PC-9 (cell line): ENCODE results near the gene TNXB. TPM values are rescaled to one million over a fixed set of nuclear protein-coding genes. Genes with fewer than 3 reads are reported as not detected.
A peak's percentile ranks its signal among the peaks of the same experiment; 100 is the strongest.
"Not testable (repeated sequence)": the region's sequence is repeated elsewhere in the genome, so short reads cannot be mapped to it uniquely, and the experiment has no call there.

Experiments
- BruUV-seq: library from RNA; stranded (reverse); fragments of 400-500 nt; replicated peaks from 2 replicates; lab custom pipeline; 2021; lab: Mats Ljungman, UMichigan
- CTCF ChIA-PET: fragments of 300-600 bp; sonication (Branson Sonifier 250); formaldehyde crosslinking; loops from one replicate; lab custom pipeline; 2022; ENCODE audit warnings: antibody characterized with exemption; lab: Charles Lee
- POLR2A ChIA-PET: fragments of 300-600 bp; sonication (Branson Sonifier 250); formaldehyde crosslinking; loops from one replicate; lab custom pipeline; 2022; ENCODE audit warnings: antibody characterized with exemption; ENCODE audit not compliant: unreplicated experiment; lab: Charles Lee
- DNase-seq, 2 experiments: peaks; one replicate each; pipeline versions ENCODE4 v3.0.0 to v3.0.0-alpha.2; 2015 to 2022; ENCODE audit warnings: mixed read lengths in 1 of 2
- H2AFZ ChIP-seq: fragments of 200-600 bp; sonication (generic); 2 replicates; pipeline ENCODE4 v1.8.1; 2017; ENCODE audit warnings: antibody characterized with exemption
- H3F3A ChIP-seq: fragments of 200-600 bp; sonication (generic); 2 replicates; pipeline ENCODE4 v1.8.1; 2017; ENCODE audit warnings: antibody characterized with exemption, mild to moderate bottlenecking, low read depth; ENCODE audit not compliant: insufficient read depth
- H3K27ac ChIP-seq: fragments of 200-600 bp; sonication (generic); 2 replicates; pipeline ENCODE4 v1.6.1; 2016; ENCODE audit warnings: mixed run types
- H3K27me3 ChIP-seq: fragments of 200-600 bp; sonication (generic); 2 replicates; pipeline ENCODE4 v1.6.1; 2016; ENCODE audit warnings: low read depth, mixed run types; ENCODE audit not compliant: insufficient read depth
- H3K36me3 ChIP-seq: fragments of 200-600 bp; sonication (generic); 2 replicates; pipeline ENCODE4 v1.6.1; 2016; ENCODE audit warnings: low read depth, mixed run types
- H3K4me1 ChIP-seq: fragments of 200-600 bp; sonication (generic); replicated peaks from 2 replicates; pipeline ENCODE4 v1.6.1; 2016; ENCODE audit warnings: mixed run types; ENCODE audit not compliant: insufficient read depth
- H3K4me2 ChIP-seq: fragments of 200-600 bp; sonication (generic); 2 replicates; pipeline ENCODE4 v1.6.1; 2017; ENCODE audit warnings: mixed run types
- H3K4me3 ChIP-seq: fragments of 200-600 bp; sonication (generic); 2 replicates; pipeline ENCODE4 v1.6.1; 2016; ENCODE audit warnings: mixed run types
- H3K79me2 ChIP-seq: fragments of 200-600 bp; sonication (generic); 2 replicates; pipeline ENCODE4 v1.6.1; 2017; ENCODE audit warnings: low read depth, mixed run types
- H3K9me2 ChIP-seq: fragments of 200-600 bp; sonication (generic); 2 replicates; pipeline ENCODE4 v1.8.1; 2017; ENCODE audit warnings: mild to moderate bottlenecking; ENCODE audit not compliant: insufficient read depth
- H3K9me3 ChIP-seq: fragments of 200-600 bp; sonication (generic); 2 replicates; pipeline ENCODE4 v1.8.1; 2016; ENCODE audit warnings: low read depth; ENCODE audit not compliant: insufficient read depth
- H4K20me1 ChIP-seq: fragments of 200-600 bp; sonication (generic); 2 replicates; pipeline ENCODE4 v1.8.1; 2017; ENCODE audit not compliant: insufficient read depth
- CTCF ChIP-seq: fragments of 200-600 bp; sonication (generic); conservative IDR thresholded peaks from 2 replicates; pipeline ENCODE4 v1.6.1; 2017; ENCODE audit warnings: mixed run types, antibody characterized with exemption, mild to moderate bottlenecking, moderate library complexity
- EZH2 ChIP-seq: fragments of 200-600 bp; sonication (generic); IDR thresholded peaks from 2 replicates; pipeline ENCODE4 v1.8.0; 2017; ENCODE audit warnings: antibody characterized with exemption, low read depth
- intact Hi-C: fragments of 100-400 bp; cut with micrococcal nuclease; formaldehyde crosslinking; loops from one replicate; pipeline ENCODE4 v1.10.0; 2022; ENCODE audit not compliant: unreplicated experiment
- total RNA-seq: library from RNA; stranded (reverse); gene quantifications from 2 replicates; pipeline ENCODE4 v1.2.3, GENCODE V29; 2021

Gene TNXB
- total RNA-seq, 1 experiment from 2014 or later = 15.1 TPM

DNA sequence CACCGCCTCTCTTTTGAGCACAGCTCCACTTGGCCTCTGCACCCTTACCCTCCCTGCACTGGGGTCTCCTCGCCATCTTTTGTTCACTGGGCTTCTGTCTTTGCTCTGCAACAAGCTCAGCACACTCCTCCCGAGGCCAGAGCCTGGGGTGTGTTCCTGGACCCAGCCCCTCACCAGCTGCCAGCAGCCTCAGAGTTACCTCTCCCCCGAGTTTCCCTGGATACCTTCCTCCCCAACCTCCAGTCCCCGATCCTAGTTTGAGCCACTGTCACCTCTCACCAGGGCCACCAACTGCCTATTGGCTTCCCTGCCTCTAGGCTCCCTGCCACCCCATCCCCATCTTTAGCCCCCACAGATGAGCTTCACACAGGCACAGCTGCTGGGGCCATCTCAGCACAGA, 58.6 kb downstream of the TNXB start:
- Histone ChIP-seq H3K4me3 (no peak overlapping the region), H3K36me3 (no peaks in the 10 kb centered on the region), H2AFZ (no peak overlapping the region), H3K4me2 (no peak overlapping the region), H3K4me1 (peaks cover 30% of the 10 kb centered on the region), H3K9me2 (no peaks in the 10 kb centered on the region), H3K27ac (no peak overlapping the region), H3K9me3 (no peaks in the 10 kb centered on the region), H3K27me3 (no peaks in the 10 kb centered on the region), H4K20me1 (no peaks in the 10 kb centered on the region), H3F3A (peaks cover 19% of the 10 kb centered on the region; the same call in 1 of the 2 replicates), H3K79me2 (no peaks in the 10 kb centered on the region)
- CTCF ChIA-PET = no interaction called here
- TF ChIP-seq EZH2 (no peak), CTCF (no peak)
- POLR2A ChIA-PET = interaction anchor here (0.6 kb wide), 1 partner anchor 135 kb away, joined by 7 read pairs; no protein-coding TSS in a partner anchor
- no peak for DNase-seq
- BruUV-seq = no TSS peak
- intact Hi-C loops = no loop called here

GRCh38 chr6:32049736-32050135, 59.4 kb downstream of the TNXB start:
- H3K9me2 ChIP-seq, H3K27ac ChIP-seq, BruUV-seq, DNase-seq, intact Hi-C loops, CTCF ChIA-PET, POLR2A ChIA-PET, H3K36me3 ChIP-seq, H3K9me3 ChIP-seq, H3K27me3 ChIP-seq, H2AFZ ChIP-seq, H3K79me2 ChIP-seq, H4K20me1 ChIP-seq, H3K4me3 ChIP-seq, H3K4me2 ChIP-seq: not testable (repeated sequence)
- Histone ChIP-seq H3F3A (peaks cover 19% of the 10 kb centered on the region; the same call in 1 of the 2 replicates), H3K4me1 (peaks cover 30% of the 10 kb centered on the region)

- H3K9me3 ChIP-seq, H3K27me3 ChIP-seq, DNase-seq, H3K79me2 ChIP-seq, H3K9me2 ChIP-seq, POLR2A ChIA-PET, BruUV-seq, H3K4me2 ChIP-seq, H3K4me3 ChIP-seq, intact Hi-C loops, H2AFZ ChIP-seq, H4K20me1 ChIP-seq, H3K36me3 ChIP-seq, H3K27ac ChIP-seq: not testable (repeated sequence)
- Histone ChIP-seq H3F3A (peaks cover 19% of the 10 kb centered on the region; the same call in 1 of the 2 replicates), H3K4me1 (peaks cover 30% of the 10 kb centered on the region)
- CTCF ChIA-PET = interaction anchor here (0.6 kb wide), 1 partner anchor 44 kb away, joined by 11 read pairs; no protein-coding TSS in a partner anchor
Measured at GRCh38 chr6:32049149-32049548, 60.0 kb downstream of the TNXB start.

DNA sequence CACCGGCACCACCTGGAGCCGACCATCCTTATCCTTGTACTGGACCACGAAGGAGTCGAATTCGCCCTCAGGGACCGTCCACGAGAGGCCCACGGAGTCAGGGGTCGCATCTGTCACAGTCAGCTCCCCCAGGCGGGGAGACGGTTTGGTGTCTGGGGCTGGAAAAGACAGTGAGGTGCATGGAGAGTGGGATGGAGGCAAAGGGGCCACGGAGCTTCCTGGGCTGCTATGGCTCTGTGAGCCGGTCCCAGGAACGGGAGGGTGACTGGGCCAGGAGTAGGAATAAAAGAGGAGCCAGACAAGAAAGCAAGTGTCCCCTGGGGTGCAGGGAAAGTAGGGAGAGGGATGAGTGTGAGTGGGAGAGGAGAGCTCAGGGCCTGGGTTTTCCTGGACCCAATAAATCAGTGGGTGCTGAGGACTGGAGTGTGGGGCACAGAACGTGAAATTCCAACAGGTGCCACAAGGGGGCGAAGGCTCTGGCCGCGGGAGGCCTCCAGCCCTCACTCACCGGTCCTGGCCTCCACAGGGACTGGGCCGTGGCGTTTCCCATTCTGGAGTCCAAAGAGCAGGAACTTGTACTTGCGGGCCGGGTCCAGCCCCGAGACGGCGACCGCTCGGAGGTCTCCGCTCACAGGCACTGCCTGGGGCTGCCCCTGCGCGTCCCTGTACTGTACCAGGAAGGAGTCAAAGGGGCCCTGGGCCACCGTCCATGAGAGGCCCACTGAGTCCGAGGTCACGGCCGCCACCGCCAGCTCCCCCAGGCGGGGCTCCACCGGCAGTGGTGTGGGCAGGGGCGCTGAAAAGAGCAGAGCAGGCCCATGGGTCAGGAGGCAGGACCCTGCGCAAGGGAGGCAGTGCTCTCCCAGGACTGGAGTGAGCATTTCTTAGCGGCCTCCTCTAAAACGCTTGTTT, 61.0 kb downstream of the TNXB start:
- Histone ChIP-seq H3K27ac (peak overlapping the region; percentile 91), H3K4me3 (peak overlapping the region; percentile 46; the same call in 1 of the 2 replicates), H3K9me3 (no peaks in the 10 kb centered on the region), H3K4me2 (peak overlapping the region; percentile 87), H3K79me2 (no peaks in the 10 kb centered on the region), H3F3A (peaks cover 19% of the 10 kb centered on the region; the same call in 1 of the 2 replicates), H3K36me3 (no peaks in the 10 kb centered on the region), H3K9me2 (no peaks in the 10 kb centered on the region), H2AFZ (peak overlapping the region; percentile 70; the same call in 1 of the 2 replicates), H3K4me1 (peaks cover 30% of the 10 kb centered on the region), H4K20me1 (no peaks in the 10 kb centered on the region), H3K27me3 (no peaks in the 10 kb centered on the region)
- CTCF ChIA-PET = interaction anchor here (0.6 to 0.8 kb wide), 5 partner anchors 11 to 309 kb away, joined by 3 to 11 read pairs (median 4); no protein-coding TSS in a partner anchor
- intact Hi-C loops = loop anchor here (2.0 kb wide), 2 partner anchors 31 to 67 kb away; no protein-coding TSS in a partner anchor
- POLR2A ChIA-PET = no interaction called here
- TSS peak; percentile 5 for BruUV-seq
- peak; percentile 38 to 74 for DNase-seq
- no peak for TF ChIP-seq EZH2
- peak; percentile 81 for TF ChIP-seq CTCF
